Measurements from ENCODE around the gene SLC33A1.

DNA sequence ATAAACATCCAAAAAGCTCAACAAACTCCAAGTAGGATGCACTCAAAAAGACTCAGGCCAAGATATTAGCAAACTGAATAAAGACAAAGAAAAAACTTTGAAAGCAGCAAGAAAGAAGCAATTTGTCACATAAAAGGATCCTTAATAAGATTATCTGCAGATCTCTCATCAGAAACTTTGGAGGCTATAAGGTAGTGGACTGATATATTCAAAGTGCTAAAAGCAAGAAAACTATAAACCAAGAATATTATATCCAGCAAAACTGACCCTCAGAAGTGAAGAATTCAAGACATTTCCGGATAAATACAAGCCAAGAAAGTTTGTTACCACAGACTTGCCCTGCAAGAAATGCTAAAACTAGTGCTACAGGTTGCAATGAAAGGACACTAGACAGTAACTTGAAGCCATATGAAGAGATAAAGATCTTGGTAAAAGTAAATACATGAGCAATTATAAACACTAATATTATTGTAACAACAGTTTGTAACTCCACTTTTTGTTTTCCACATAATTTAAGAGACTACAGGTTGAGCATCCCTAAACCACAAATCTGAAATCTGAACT is 71.8 kb downstream of the SLC33A1 start:
- no peak for TF ChIP-seq CTCF (conservative IDR thresholded peaks at IDR 0.05; ENCODE audit: low read depth in 2 of 2)
- TF ChIP-seq JUNB (IDR thresholded peaks at IDR 0.05; ENCODE audit: unreplicated experiment), result no peak
- no peak for TF ChIP-seq ZNF331 (CRISPR knock-in tag; IDR thresholded peaks at IDR 0.05; ENCODE audit: low read depth)
- no peak for TF ChIP-seq EZH2 (IDR thresholded peaks at IDR 0.05; ENCODE audit: low read depth, unreplicated experiment)
- TF ChIP-seq, protein P1, sequence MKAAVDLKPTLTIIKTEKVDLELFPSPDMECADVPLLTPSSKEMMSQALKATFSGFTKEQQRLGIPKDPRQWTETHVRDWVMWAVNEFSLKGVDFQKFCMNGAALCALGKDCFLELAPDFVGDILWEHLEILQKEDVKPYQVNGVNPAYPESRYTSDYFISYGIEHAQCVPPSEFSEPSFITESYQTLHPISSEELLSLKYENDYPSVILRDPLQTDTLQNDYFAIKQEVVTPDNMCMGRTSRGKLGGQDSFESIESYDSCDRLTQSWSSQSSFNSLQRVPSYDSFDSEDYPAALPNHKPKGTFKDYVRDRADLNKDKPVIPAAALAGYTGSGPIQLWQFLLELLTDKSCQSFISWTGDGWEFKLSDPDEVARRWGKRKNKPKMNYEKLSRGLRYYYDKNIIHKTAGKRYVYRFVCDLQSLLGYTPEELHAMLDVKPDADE (IDR thresholded peaks at IDR 0.05), result no peak
- TF ChIP-seq POLR2AphosphoS5 (IDR thresholded peaks at IDR 0.05; ENCODE audit: low read depth), result no peak
- no peak for TF ChIP-seq CREB1 (CRISPR knock-in tag; IDR thresholded peaks at IDR 0.05; ENCODE audit: low read depth)
- no peak for TF ChIP-seq REST (IDR thresholded peaks at IDR 0.05; ENCODE audit: unreplicated experiment)
- no peak for TF ChIP-seq ZNF114 (CRISPR knock-in tag; IDR thresholded peaks at IDR 0.05)

Data from GM23338 (cell line).